GM23248 (cell line): ENCODE data around the gene APOE.

ENCODE experiments used
- EZH2 ChIP-seq: fragments of 200-600 bp; sonication (generic); IDR thresholded peaks from 2 replicates; pipeline ENCODE4 v1.6.1; 2018; ENCODE audit warnings: antibody characterized with exemption, mild to moderate bottlenecking; ENCODE audit not compliant: insufficient read depth, poor library complexity, severe bottlenecking
- EZH2phosphoT487 ChIP-seq: fragments of 200-600 bp; sonication (generic); IDR thresholded peaks from 2 replicates; pipeline ENCODE4 v1.6.1; 2018; ENCODE audit warnings: antibody characterized with exemption, moderate library complexity, mild to moderate bottlenecking, low read depth; ENCODE audit not compliant: insufficient read depth

DNA sequence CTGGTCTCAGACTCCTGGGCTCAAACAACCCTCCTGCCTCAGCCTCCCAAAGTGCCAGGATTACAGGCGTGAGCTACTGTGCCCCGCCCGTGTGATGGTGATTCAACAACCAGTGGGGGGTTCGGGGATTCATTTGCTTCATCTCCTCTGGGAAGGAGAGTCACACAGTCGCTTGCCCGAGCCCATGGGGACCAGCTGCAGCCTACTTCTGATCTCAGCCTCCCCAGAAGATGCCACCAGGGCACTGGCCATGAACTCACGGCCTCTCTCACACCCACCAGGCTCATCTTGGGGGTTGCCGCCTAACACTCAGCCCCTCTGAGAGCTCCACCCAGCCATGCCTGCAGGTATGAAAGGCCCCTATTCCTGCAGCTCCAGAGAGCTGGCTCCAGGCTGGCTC, 7.8 kb upstream of the APOE start:
- no peak for TF ChIP-seq EZH2
- TF ChIP-seq EZH2phosphoT487: no peak
